Measurements from ENCODE around the gene ETFB. TPM values are rescaled to one million over a fixed set of nuclear protein-coding genes. Genes with fewer than 3 reads are reported as not detected.

Gene ETFB
- polyA plus RNA-seq, 1 of the 3 experiments (the other 2 are of a cell fraction), result 169 TPM

- Histone ChIP-seq H2AFZ (ENCODE audit: low read depth) (no peak overlapping the region), H3K9ac (no peak overlapping the region), H3K9me3 (no peaks in the 10 kb centered on the region), H3K79me2 (ENCODE audit: insufficient read depth) (no peaks in the 10 kb centered on the region), H3K4me1 (ENCODE audit: control insufficient read depth in 1 of 2, insufficient read depth in 2 of 2, low read depth in 1 of 2, low read length in 1 of 2) (no peaks in the 10 kb centered on the region), H3F3A (replicated peaks; ENCODE audit: insufficient read depth) (no peaks in the 10 kb centered on the region), H3K9me2 (no peaks in the 10 kb centered on the region), H3K27ac (ENCODE audit: low read depth in 2 of 2, low read length in 1 of 2) (no peak overlapping the region), H3K36me3 (replicated peaks in 1 of 2; ENCODE audit: control insufficient read depth in 1 of 2, insufficient read depth in 2 of 2, low read length in 1 of 2) (no peaks in the 10 kb centered on the region), H3K4me2 (no peak overlapping the region), H3K4me3 (ENCODE audit: low read depth in 2 of 2, low read length in 1 of 2) (no peak overlapping the region), H4K20me1 (ENCODE audit: insufficient read depth) (no peaks in the 10 kb centered on the region), H3K27me3 (ENCODE audit: insufficient read depth) (no peaks in the 10 kb centered on the region)
- WGBS (ENCODE audit: low lambda C conversion rate), result 83% methylated on average over 5 of the region's 5 CpGs
- ChIA-PET CTCF (no interaction called here), POLR2A (no interaction called here)
- no peak for DNase-seq
- TF ChIP-seq RCOR1 (IDR thresholded peaks at IDR 0.05; ENCODE audit: low read length) (no peak), EP300 (IDR thresholded peaks at IDR 0.05; ENCODE audit: borderline replicate concordance in 1 of 2, low read depth in 1 of 2, low read length in 1 of 2) (no peak), IRF3 (IDR thresholded peaks at IDR 0.05; ENCODE audit: low read depth, low read length) (no peak), USF1 (IDR thresholded peaks at IDR 0.05; ENCODE audit: borderline replicate concordance, low read depth) (no peak), CHD2 (IDR thresholded peaks at IDR 0.05; ENCODE audit: low read length, partially characterized antibody) (no peak), REST (IDR thresholded peaks at IDR 0.05; ENCODE audit: low read depth, low read length) (no peak), USF2 (IDR thresholded peaks at IDR 0.05; ENCODE audit: borderline replicate concordance, low read depth, low read length) (no peak), RFX5 (IDR thresholded peaks at IDR 0.05; ENCODE audit: low read length) (no peak), EZH2phosphoT487 (IDR thresholded peaks at IDR 0.05; ENCODE audit: borderline replicate concordance, low read depth) (no peak), MEF2A (IDR thresholded peaks at IDR 0.05; ENCODE audit: borderline replicate concordance, low read depth) (no peak), GABPA (IDR thresholded peaks at IDR 0.05; ENCODE audit: low read depth) (no peak), FOSL2 (IDR thresholded peaks at IDR 0.05; ENCODE audit: borderline replicate concordance, low read depth) (no peak), ELF1 (IDR thresholded peaks at IDR 0.05) (no peak), NRF1 (IDR thresholded peaks at IDR 0.05; ENCODE audit: low read depth, low read length) (no peak), NFIC (IDR thresholded peaks at IDR 0.05; ENCODE audit: borderline replicate concordance) (no peak), RXRA (IDR thresholded peaks at IDR 0.05; ENCODE audit: borderline replicate concordance, low read depth) (no peak)
Observed at GRCh38 chr19:51329411-51329810, 36.8 kb downstream of the ETFB start.
